Panc1 (cell line): ENCODE data around the gene CETN3. TPM values are rescaled to one million over a fixed set of nuclear protein-coding genes. Genes with fewer than 3 reads are reported as not detected.

Experiments
- ATAC-seq: fragments of 200-7000 bp; cut with Tn5 transposase; 2 replicates; pipeline ENCODE4 v1.9.1; 2020; ENCODE audit warnings: mild to moderate bottlenecking, moderate library complexity
- BruUV-seq: library from RNA; stranded (reverse); fragments of 400-500 nt; replicated peaks from 2 replicates; lab custom pipeline; 2021; lab: Mats Ljungman, UMichigan
- CTCF ChIA-PET: fragments of 300-600 bp; sonication (Branson Sonifier 250); formaldehyde crosslinking; loops from one replicate; lab custom pipeline; 2022; ENCODE audit warnings: antibody characterized with exemption; lab: Charles Lee
- POLR2A ChIA-PET: fragments of 300-600 bp; sonication (Branson Sonifier 250); formaldehyde crosslinking; loops from one replicate; lab custom pipeline; 2022; ENCODE audit warnings: antibody characterized with exemption; lab: Charles Lee
- DNase-seq: peaks from one replicate; pipeline ENCODE4 v3.0.0-alpha.2; 2010; ENCODE audit warnings: low read depth, low spot score
- H3K27ac ChIP-seq: 2 replicates; pipeline ENCODE4 v1.5.1; 2011; ENCODE audit warnings: mild to moderate bottlenecking, low read length, inconsistent platforms
- H3K27me3 ChIP-seq: fragments of 200-500 bp; sonication (Bioruptor generic); 2 replicates; pipeline ENCODE4 v1.6.0; 2014; ENCODE audit warnings: low read length, inconsistent platforms; ENCODE audit not compliant: control insufficient read depth, insufficient read depth
- H3K36me3 ChIP-seq: fragments of 200-500 bp; sonication (Bioruptor generic); 2 replicates; pipeline ENCODE4 v1.5.1; 2014; ENCODE audit warnings: inconsistent platforms, mild to moderate bottlenecking, low read length, moderate library complexity; ENCODE audit not compliant: control insufficient read depth, insufficient read depth
- H3K4me1 ChIP-seq: 2 replicates; pipeline ENCODE4 v1.5.1; 2011; ENCODE audit warnings: inconsistent platforms, mild to moderate bottlenecking, low read length, moderate library complexity; ENCODE audit not compliant: control insufficient read depth, insufficient read depth
- H3K4me3 ChIP-seq, 2 experiments: 2 replicates each; pipeline ENCODE4 v1.5.1; 2011 to 2012; ENCODE audit warnings: low read depth in 2 of 2, low read length in 2 of 2, mild to moderate bottlenecking in 2 of 2, inconsistent platforms in 1 of 2, moderate library complexity in 1 of 2
- H3K9me3 ChIP-seq: fragments of 200-500 bp; sonication (Bioruptor generic); 2 replicates; pipeline ENCODE4 v1.5.1; 2014; ENCODE audit warnings: low read depth, mild to moderate bottlenecking, inconsistent platforms, low read length, moderate library complexity; ENCODE audit not compliant: control insufficient read depth, insufficient read depth
- POLR2AphosphoS5 ChIP-seq: IDR thresholded peaks from 2 replicates; pipeline ENCODE4 v1.6.1; 2012; ENCODE audit warnings: mild to moderate bottlenecking, low read depth, low read length, moderate library complexity
- REST ChIP-seq, 2 experiments: IDR thresholded peaks; 2 replicates each; pipeline ENCODE4 v1.6.1; 2011 to 2012; ENCODE audit warnings: low read depth in 2 of 2, control low read depth in 1 of 2, low read length in 1 of 2, mild to moderate bottlenecking in 1 of 2, moderate library complexity in 1 of 2; ENCODE audit not compliant: insufficient read depth in 1 of 2
- SIN3A ChIP-seq: IDR thresholded peaks from 2 replicates; pipeline ENCODE4 v1.6.1; 2012; ENCODE audit warnings: low read depth, mild to moderate bottlenecking, low read length, moderate library complexity, borderline replicate concordance; ENCODE audit not compliant: insufficient read depth
- TCF7L2 ChIP-seq: IDR thresholded peaks from 2 replicates; pipeline ENCODE4 v1.6.1; 2011; ENCODE audit warnings: mild to moderate bottlenecking, low read depth, low read length, inconsistent platforms
- in situ Hi-C: cut with HindIII; loops from 2 replicates; pipeline ENCODE4 v1.10.0; 2016; ENCODE audit warnings: low sequenced_read_pairs, low pct_unique_long_range_greater_than_20kb
- intact Hi-C: fragments of 100-400 bp; cut with micrococcal nuclease; formaldehyde crosslinking; loops from one replicate; pipeline ENCODE4 v1.10.0; 2022; ENCODE audit not compliant: unreplicated experiment
- total RNA-seq: library from RNA; stranded (reverse); gene quantifications from one replicate; pipeline ENCODE4 v1.2.1, GENCODE V29; 2021; ENCODE audit not compliant: unreplicated experiment
- TF ChIP-seq, protein P1 (sequence below): fragments of 450-650 bp; IDR thresholded peaks from 2 replicates; pipeline ENCODE4 v1.5.1; 2017; ENCODE audit warnings: mild to moderate bottlenecking

CETN3 gene
- total RNA-seq, 1 experiment from 2014 or later = 30.6 TPM

DNA sequence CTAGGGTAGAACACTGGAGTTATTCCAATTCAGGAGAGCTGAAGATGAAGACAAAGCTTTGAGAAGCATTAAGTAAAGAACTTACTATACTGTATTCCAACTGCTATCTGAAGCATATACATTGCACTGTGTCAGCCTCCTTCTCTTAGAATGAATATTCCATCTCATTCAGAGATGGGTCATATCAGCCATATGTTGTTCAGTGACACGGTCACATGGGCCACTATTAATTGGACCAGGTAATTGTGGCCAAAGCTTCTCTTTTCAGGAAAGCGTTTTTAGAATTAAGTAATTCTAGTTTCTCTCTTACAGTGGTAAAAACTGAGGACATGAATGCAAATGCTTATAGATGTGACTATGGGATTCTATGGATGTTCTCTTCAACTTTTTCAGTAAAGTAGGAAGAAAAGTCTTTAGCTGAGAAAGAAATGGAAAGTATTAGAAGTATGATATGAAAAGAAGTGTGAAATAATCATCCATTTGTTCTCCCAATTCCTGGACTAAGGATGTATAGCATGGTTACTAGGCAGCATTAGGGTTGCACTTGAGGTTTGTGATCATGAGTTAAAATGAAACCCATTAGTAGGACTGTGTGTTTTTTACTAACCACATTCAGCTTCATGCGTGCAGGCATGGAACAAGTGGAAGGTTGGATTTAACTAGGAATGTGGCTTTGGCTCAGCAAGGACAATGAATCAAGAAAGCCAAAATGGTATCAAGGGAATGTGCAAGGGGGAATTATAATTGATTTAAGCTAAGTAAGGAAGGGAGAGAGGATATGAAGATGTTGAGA, 40.9 kb downstream of the CETN3 start:
- intact Hi-C loops = no loop called here
- no peak for DNase-seq
- no TSS peak for BruUV-seq
- Histone ChIP-seq H3K9me3 (no peaks in the 10 kb centered on the region), H3K4me1 (no peaks in the 10 kb centered on the region), H3K36me3 (no peaks in the 10 kb centered on the region), H3K27ac (no peak overlapping the region), H3K4me3 (no peak overlapping the region), H3K27me3 (peaks cover 5% of the 10 kb centered on the region)
- ChIA-PET POLR2A (no interaction called here), CTCF (no interaction called here)
- ATAC-seq = no peak
- no peak for TF ChIP-seq POLR2AphosphoS5
- TF ChIP-seq, protein P1, sequence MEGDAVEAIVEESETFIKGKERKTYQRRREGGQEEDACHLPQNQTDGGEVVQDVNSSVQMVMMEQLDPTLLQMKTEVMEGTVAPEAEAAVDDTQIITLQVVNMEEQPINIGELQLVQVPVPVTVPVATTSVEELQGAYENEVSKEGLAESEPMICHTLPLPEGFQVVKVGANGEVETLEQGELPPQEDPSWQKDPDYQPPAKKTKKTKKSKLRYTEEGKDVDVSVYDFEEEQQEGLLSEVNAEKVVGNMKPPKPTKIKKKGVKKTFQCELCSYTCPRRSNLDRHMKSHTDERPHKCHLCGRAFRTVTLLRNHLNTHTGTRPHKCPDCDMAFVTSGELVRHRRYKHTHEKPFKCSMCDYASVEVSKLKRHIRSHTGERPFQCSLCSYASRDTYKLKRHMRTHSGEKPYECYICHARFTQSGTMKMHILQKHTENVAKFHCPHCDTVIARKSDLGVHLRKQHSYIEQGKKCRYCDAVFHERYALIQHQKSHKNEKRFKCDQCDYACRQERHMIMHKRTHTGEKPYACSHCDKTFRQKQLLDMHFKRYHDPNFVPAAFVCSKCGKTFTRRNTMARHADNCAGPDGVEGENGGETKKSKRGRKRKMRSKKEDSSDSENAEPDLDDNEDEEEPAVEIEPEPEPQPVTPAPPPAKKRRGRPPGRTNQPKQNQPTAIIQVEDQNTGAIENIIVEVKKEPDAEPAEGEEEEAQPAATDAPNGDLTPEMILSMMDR = no peak
- TF ChIP-seq TCF7L2 = no peak
- no peak for TF ChIP-seq SIN3A
- no peak for TF ChIP-seq REST (IDR thresholded peaks at IDR 0.05; ENCODE audit: insufficient read depth in 1 of 2, low read depth in 2 of 2, low read length in 1 of 2)
- in situ Hi-C loops = no loop called here

DNA sequence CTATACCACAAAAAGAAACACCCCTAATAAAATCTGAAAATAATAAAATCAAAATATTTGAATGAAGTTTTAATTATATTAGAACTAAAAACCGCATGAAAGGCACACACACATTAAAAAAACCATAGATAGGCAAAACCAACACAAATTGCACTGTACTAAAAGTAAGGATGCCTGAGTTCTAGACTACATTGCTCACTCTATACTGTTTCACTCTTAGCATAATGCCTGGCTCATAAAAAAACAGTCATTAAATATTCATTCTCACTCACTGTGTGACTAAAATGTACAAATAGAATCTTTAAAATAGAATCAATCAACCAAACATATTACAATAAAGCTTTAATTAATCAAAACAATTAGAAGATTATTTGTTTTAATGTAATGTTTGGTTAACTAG, 41.7 kb downstream of the CETN3 start:
- peaks cover 5% of the 10 kb centered on the region for H3K27me3 ChIP-seq
- CTCF ChIA-PET = no interaction called here
- ATAC-seq (no peak), DNase-seq (no peak)
- POLR2A ChIA-PET = no interaction called here
- H3K4me3 ChIP-seq = no peak overlapping the region
- no peaks in the 10 kb centered on the region for H3K36me3 ChIP-seq
- TF ChIP-seq, protein P1 = no peak
- TF ChIP-seq SIN3A (no peak), TCF7L2 (no peak), REST (IDR thresholded peaks at IDR 0.05; ENCODE audit: insufficient read depth in 1 of 2, low read depth in 2 of 2, low read length in 1 of 2) (no peak), POLR2AphosphoS5 (no peak)
- no TSS peak for BruUV-seq
- in situ Hi-C loops (no loop called here), intact Hi-C loops (no loop called here)
- no peak overlapping the region for H3K27ac ChIP-seq
- no peaks in the 10 kb centered on the region for H3K4me1 ChIP-seq
- no peaks in the 10 kb centered on the region for H3K9me3 ChIP-seq
